ENCODE results near the gene KLHL28. TPM values are rescaled to one million over a fixed set of nuclear protein-coding genes. Genes with fewer than 3 reads are reported as not detected.

KLHL28 gene
- total RNA-seq, 1 donor = 14.2 TPM

GRCh38 chr14:44910821-44911220 is 50.9 kb downstream of the KLHL28 start:
- no peak overlapping the region for H3K4me3 ChIP-seq (ENCODE audit: low read depth, low read length)
- no peak for TF ChIP-seq CTCF (IDR thresholded peaks at IDR 0.05; ENCODE audit: insufficient read depth, low read length)
- DNase-seq (ENCODE audit: low read depth) = no peak

- TF ChIP-seq CTCF (IDR thresholded peaks at IDR 0.05; ENCODE audit: insufficient read depth, low read length) = no peak
- peak; percentile 35 for DNase-seq (ENCODE audit: low read depth)
These were observed 60.1 kb downstream of the KLHL28 start for GRCh38 chr14:44901696-44902095.

GRCh38 chr14:44898551-44898950 is 63.2 kb downstream of the KLHL28 start:
- TF ChIP-seq CTCF (IDR thresholded peaks at IDR 0.05; ENCODE audit: insufficient read depth, low read length) = no peak
- H3K4me3 ChIP-seq (ENCODE audit: low read depth, low read length) = peak overlapping the region; percentile 90
- peak; percentile 52 for DNase-seq (ENCODE audit: low read depth)

More at GRCh38 chr14:44901696-44902095, 60.1 kb downstream of the KLHL28 start:
- no peak overlapping the region for H3K4me3 ChIP-seq (ENCODE audit: low read depth, low read length)

- DNase-seq (ENCODE audit: low read depth) = peak; percentile 31
- no peak for TF ChIP-seq CTCF (IDR thresholded peaks at IDR 0.05; ENCODE audit: insufficient read depth, low read length)
- H3K4me3 ChIP-seq (ENCODE audit: low read depth, low read length) = peak overlapping the region; percentile 90
These were observed 63.9 kb downstream of the KLHL28 start for GRCh38 chr14:44897845-44898151.

GRCh38 chr14:44897041-44897844 is 64.5 kb downstream of the KLHL28 start:
- no peak for TF ChIP-seq CTCF (IDR thresholded peaks at IDR 0.05; ENCODE audit: insufficient read depth, low read length)
- peak overlapping the region; percentile 90 for H3K4me3 ChIP-seq (ENCODE audit: low read depth, low read length)
- peak; percentile 96 for DNase-seq (ENCODE audit: low read depth)

GRCh38 chr14:44896275-44897040 is 65.3 kb downstream of the KLHL28 start:
- no peak for TF ChIP-seq CTCF (IDR thresholded peaks at IDR 0.05; ENCODE audit: insufficient read depth, low read length)
- peak overlapping the region; percentile 3 for H3K4me3 ChIP-seq (ENCODE audit: low read depth, low read length)
- no peak for DNase-seq (ENCODE audit: low read depth)
